Keratinocyte (primary cell): Measurements from ENCODE around the gene ADISSP. TPM values are rescaled to one million over a fixed set of nuclear protein-coding genes. Genes with fewer than 3 reads are reported as not detected.

Source experiments
- DNase-seq: peaks from one replicate; pipeline ENCODE4 v3.0.0-alpha.2; 2011; ENCODE audit warnings: low read depth, missing footprints, low spot score
- FAIRE-seq: peaks from 2 replicates; lab custom pipeline; 2011; peaks lifted over from hg19 to GRCh38; lab: Jason Lieb, UNC
- H2AFZ ChIP-seq: 2 replicates; pipeline ENCODE4 v1.6.0; 2012; ENCODE audit warnings: low read length, control low read depth, inconsistent platforms; ENCODE audit not compliant: control insufficient read depth
- H3K27ac ChIP-seq: 2 replicates; pipeline ENCODE4 v1.5.1; 2011; ENCODE audit warnings: low read length; ENCODE audit not compliant: control insufficient read depth, insufficient read depth
- H3K27me3 ChIP-seq: 3 replicates; pipeline ENCODE4 v1.6.0; 2011; ENCODE audit warnings: low read length; ENCODE audit not compliant: control insufficient read depth, insufficient read depth; ENCODE audit errors: extremely low read depth
- H3K36me3 ChIP-seq, 2 experiments: 2 replicates in 1 of 2; 3 replicates in 1 of 2; pipeline ENCODE4 v1.5.1; 2011; ENCODE audit warnings: low read length in 2 of 2, mild to moderate bottlenecking in 1 of 2; ENCODE audit not compliant: control insufficient read depth in 2 of 2, insufficient read depth in 2 of 2; ENCODE audit errors: extremely low read depth in 1 of 2
- H3K4me1 ChIP-seq: 3 replicates; pipeline ENCODE4 v1.5.1; 2011; ENCODE audit warnings: low read length; ENCODE audit not compliant: control insufficient read depth, insufficient read depth; ENCODE audit errors: extremely low read depth
- H3K4me2 ChIP-seq: 3 replicates; pipeline ENCODE4 v1.6.0; 2011; ENCODE audit warnings: low read depth, low read length; ENCODE audit not compliant: control insufficient read depth, insufficient read depth; ENCODE audit errors: extremely low read depth
- H3K4me3 ChIP-seq, 3 experiments: fragments of 200-600 bp in 1 of 3; sonication (generic) in 1 of 3; 2 replicates in 2 of 3; 3 replicates in 1 of 3; pipeline ENCODE4 v1.5.1; 2011 to 2016; ENCODE audit warnings: low read length in 3 of 3, mild to moderate bottlenecking in 3 of 3, control low read depth in 2 of 3, inconsistent platforms in 1 of 3, low read depth in 1 of 3, mixed read lengths in 1 of 3, mixed run types in 1 of 3, moderate library complexity in 1 of 3; ENCODE audit not compliant: control insufficient read depth in 2 of 3, insufficient read depth in 2 of 3; ENCODE audit errors: extremely low read depth in 1 of 3
- H3K79me2 ChIP-seq: 2 replicates; pipeline ENCODE4 v1.6.0; 2012; ENCODE audit warnings: low read length; ENCODE audit not compliant: control insufficient read depth, insufficient read depth
- H3K9ac ChIP-seq: 3 replicates; pipeline ENCODE4 v1.6.0; 2011; ENCODE audit warnings: low read length; ENCODE audit not compliant: control insufficient read depth, insufficient read depth; ENCODE audit errors: extremely low read depth
- H3K9me1 ChIP-seq: 3 replicates; pipeline ENCODE4 v1.6.0; 2011; ENCODE audit warnings: low read length; ENCODE audit not compliant: control insufficient read depth, insufficient read depth; ENCODE audit errors: extremely low read depth
- H3K9me3 ChIP-seq: 2 replicates; pipeline ENCODE4 v1.5.1; 2012; ENCODE audit warnings: low read depth, low read length; ENCODE audit not compliant: control insufficient read depth
- H4K20me1 ChIP-seq: 3 replicates; pipeline ENCODE4 v1.6.0; 2011; ENCODE audit warnings: low read length; ENCODE audit not compliant: control insufficient read depth, insufficient read depth; ENCODE audit errors: extremely low read depth
- EZH2 ChIP-seq: IDR thresholded peaks from one replicate; pipeline ENCODE4 v1.6.1; 2012; ENCODE audit warnings: inconsistent platforms, mild to moderate bottlenecking, low read length, moderate library complexity
- dilution Hi-C: fragments of 300-500 bp; cut with MboI; formaldehyde crosslinking; loops from one replicate; pipeline ENCODE4 v1.7.0; 2020; ENCODE audit warnings: low sequenced_read_pairs; ENCODE audit not compliant: extremely low pct_ligation_motif_present
- polyA plus RNA-seq, 5 experiments: library from polyadenylated mRNA; depleted of rRNA in 3 of 5; stranded (reverse) in 3 of 5; stranded (forward) in 1 of 5; unstranded in 1 of 5; fragments of >200 nt; gene quantifications; 1 replicate in 1 of 5; 2 replicates in 3 of 5; 3 replicates in 1 of 5; pipeline versions ENCODE4 v1.2.1 to v1.2.3, GENCODE V29; 2011 to 2012; ENCODE audit warnings: missing spikeins in 2 of 5, low read depth in 1 of 5, low replicate concordance in 1 of 5
- TF ChIP-seq, protein P1 (sequence below), 3 experiments: IDR thresholded peaks in 1 of 3; conservative IDR thresholded peaks in 1 of 3; optimal IDR thresholded peaks in 1 of 3; 2 replicates in 2 of 3; 3 replicates in 1 of 3; pipeline versions ENCODE3 to v1.5.1; 2011; ENCODE audit warnings: low read length in 3 of 3, mild to moderate bottlenecking in 3 of 3, moderate library complexity in 2 of 3, control low read depth in 1 of 3, inconsistent platforms in 1 of 3; ENCODE audit not compliant: insufficient read depth in 2 of 3; ENCODE audit errors: extremely low read depth in 1 of 3

Gene ADISSP
- polyA plus RNA-seq, 1 donor (not counting 4 experiments of a cell fraction or from before 2014, with no cell fraction given), result 28.2 TPM

DNA sequence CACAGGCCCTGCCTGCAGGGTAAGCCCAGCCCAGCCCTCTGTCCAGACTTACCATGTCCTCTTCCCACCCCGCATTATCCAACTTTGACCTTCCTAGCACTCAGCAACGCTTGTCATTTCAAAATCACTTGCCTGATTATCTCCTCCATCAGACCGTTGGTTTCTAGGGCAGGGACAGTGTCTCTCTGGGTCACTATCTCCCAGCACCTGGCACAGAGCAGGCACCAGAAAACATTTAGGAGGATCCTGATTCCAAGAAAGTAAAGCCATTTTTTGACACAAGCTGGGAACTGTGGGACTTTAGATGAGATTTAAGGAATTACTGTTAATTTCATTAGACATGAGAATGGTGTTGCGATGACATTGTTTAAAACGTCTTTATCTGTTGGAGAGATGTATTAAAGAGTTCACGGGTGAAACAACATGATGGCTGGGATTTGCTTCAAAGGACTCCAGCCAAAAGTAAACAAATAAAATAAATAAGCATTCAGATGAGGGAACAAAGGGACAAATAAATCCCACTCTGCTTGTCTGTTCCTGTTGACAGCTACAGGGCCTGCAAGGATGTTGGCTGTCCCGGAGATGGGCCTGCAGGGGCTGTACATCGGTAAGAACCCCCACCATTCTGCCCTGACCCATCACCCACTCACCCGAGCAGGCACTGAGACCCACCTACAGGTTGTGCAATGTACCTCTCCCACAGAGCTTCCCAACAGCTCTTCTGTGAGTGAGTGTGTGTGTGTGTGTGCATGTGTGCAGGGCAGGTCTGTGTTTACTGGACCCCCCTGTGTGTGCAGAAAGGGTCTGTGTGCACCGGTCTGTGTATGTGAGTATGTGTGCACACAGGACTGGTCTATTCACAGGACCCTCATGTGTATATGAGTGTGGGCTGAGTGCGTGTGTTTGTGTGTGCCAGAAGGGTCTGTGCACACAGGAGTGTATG is 29.2 kb downstream of the ADISSP start:
- Histone ChIP-seq H3K9ac (no peak overlapping the region), H3K27ac (no peak overlapping the region), H3K4me1 (no peaks in the 10 kb centered on the region), H3K36me3 (no peaks in the 10 kb centered on the region), H3K27me3 (peaks cover 2% of the 10 kb centered on the region), H3K9me1 (no peaks in the 10 kb centered on the region), H3K4me2 (no peak overlapping the region), H4K20me1 (no peaks in the 10 kb centered on the region), H2AFZ (no peak overlapping the region), H3K79me2 (no peaks in the 10 kb centered on the region), H3K9me3 (no peaks in the 10 kb centered on the region), H3K4me3 (no peak overlapping the region)
- dilution Hi-C loops, result no loop called here
- no peak for FAIRE-seq
- TF ChIP-seq, protein P1, sequence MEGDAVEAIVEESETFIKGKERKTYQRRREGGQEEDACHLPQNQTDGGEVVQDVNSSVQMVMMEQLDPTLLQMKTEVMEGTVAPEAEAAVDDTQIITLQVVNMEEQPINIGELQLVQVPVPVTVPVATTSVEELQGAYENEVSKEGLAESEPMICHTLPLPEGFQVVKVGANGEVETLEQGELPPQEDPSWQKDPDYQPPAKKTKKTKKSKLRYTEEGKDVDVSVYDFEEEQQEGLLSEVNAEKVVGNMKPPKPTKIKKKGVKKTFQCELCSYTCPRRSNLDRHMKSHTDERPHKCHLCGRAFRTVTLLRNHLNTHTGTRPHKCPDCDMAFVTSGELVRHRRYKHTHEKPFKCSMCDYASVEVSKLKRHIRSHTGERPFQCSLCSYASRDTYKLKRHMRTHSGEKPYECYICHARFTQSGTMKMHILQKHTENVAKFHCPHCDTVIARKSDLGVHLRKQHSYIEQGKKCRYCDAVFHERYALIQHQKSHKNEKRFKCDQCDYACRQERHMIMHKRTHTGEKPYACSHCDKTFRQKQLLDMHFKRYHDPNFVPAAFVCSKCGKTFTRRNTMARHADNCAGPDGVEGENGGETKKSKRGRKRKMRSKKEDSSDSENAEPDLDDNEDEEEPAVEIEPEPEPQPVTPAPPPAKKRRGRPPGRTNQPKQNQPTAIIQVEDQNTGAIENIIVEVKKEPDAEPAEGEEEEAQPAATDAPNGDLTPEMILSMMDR (optimal IDR thresholded peaks at IDR 0.05 in 1 of 3, IDR thresholded peaks at IDR 0.05 in 1 of 3, conservative IDR thresholded peaks at IDR 0.05 in 1 of 3; ENCODE audit: extremely low read depth in 1 of 3, insufficient read depth in 2 of 3, low read length in 3 of 3), result no peak
- TF ChIP-seq EZH2, result no peak
- DNase-seq, result no peak

DNA sequence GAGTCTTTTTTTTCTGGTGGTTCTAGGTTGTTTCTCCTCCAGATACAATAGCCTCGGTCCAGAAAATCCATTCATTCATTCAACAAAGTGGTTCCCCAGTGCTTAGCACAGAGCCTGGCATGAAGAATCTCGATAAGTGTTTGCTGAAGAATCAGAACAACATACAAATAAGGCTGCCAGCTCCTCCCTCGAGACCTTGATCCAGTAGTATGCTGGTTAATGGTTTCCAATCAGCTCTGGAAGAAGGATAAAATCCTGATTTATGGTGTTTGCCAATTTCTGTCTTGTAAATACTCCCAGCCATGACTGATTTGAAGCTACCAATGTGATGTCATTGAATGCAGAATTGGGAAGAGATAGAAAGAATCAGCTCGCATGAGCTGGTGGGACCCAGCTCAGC is 31.8 kb downstream of the ADISSP start:
- Histone ChIP-seq H3K27me3 (peaks cover 14% of the 10 kb centered on the region), H3K9me1 (no peaks in the 10 kb centered on the region), H3K79me2 (no peaks in the 10 kb centered on the region), H3K9ac (no peak overlapping the region), H3K4me3 (no peak overlapping the region), H3K36me3 (no peaks in the 10 kb centered on the region), H2AFZ (no peak overlapping the region), H3K9me3 (no peaks in the 10 kb centered on the region), H4K20me1 (no peaks in the 10 kb centered on the region), H3K4me1 (no peaks in the 10 kb centered on the region), H3K4me2 (no peak overlapping the region), H3K27ac (no peak overlapping the region)
- TF ChIP-seq, protein P1 (optimal IDR thresholded peaks at IDR 0.05 in 1 of 3, IDR thresholded peaks at IDR 0.05 in 1 of 3, conservative IDR thresholded peaks at IDR 0.05 in 1 of 3; ENCODE audit: extremely low read depth in 1 of 3, insufficient read depth in 2 of 3, low read length in 3 of 3), result no peak
- TF ChIP-seq EZH2, result no peak
- no peak for DNase-seq
- dilution Hi-C loops, result no loop called here
- no peak for FAIRE-seq
